Spleen (tissue), 13 donors: ENCODE data around the gene CENPT. TPM values are rescaled to one million over a fixed set of nuclear protein-coding genes. Genes with fewer than 3 reads are reported as not detected.

Experiments used
- DNase-seq: peaks from one replicate; pipeline ENCODE4 v3.0.0-alpha.2; 2020
- H3K27ac ChIP-seq, 8 donors: fragments of 200-600 bp; sonication (generic) in 7 of 8; 1 replicate in 4 of 8; 2 replicates in 4 of 8; pipeline versions ENCODE4 v1.5.0 to v1.8.0; 2016 to 2021; ENCODE audit warnings: inconsistent platforms in 4 of 8, mild to moderate bottlenecking in 4 of 8, moderate library complexity in 1 of 8
- H3K27me3 ChIP-seq, 7 donors: fragments of 200-600 bp; sonication (generic) in 6 of 7; replicated peaks in 1 of 7; 1 replicate in 4 of 7; 2 replicates in 3 of 7; pipeline versions ENCODE4 v1.5.0 to v1.8.0; 2016 to 2021; ENCODE audit warnings: inconsistent platforms in 3 of 7, mild to moderate bottlenecking in 1 of 7
- H3K36me3 ChIP-seq, 6 donors: fragments of 200-600 bp; sonication (generic) in 5 of 6; 1 replicate in 4 of 6; 2 replicates in 2 of 6; pipeline versions ENCODE4 v1.5.0 to v1.8.0; 2016 to 2021; ENCODE audit warnings: inconsistent platforms in 2 of 6
- H3K4me1 ChIP-seq, 6 donors: fragments of 200-600 bp; sonication (generic) in 5 of 6; 1 replicate in 3 of 6; 2 replicates in 3 of 6; pipeline versions ENCODE4 v1.5.0 to v1.8.0; 2016 to 2021; ENCODE audit warnings: inconsistent platforms in 3 of 6
- H3K4me3 ChIP-seq, 8 donors: fragments of 200-600 bp; sonication (generic) in 7 of 8; 1 replicate in 4 of 8; 2 replicates in 4 of 8; pipeline versions ENCODE4 v1.5.0 to v1.8.0; 2016 to 2021; ENCODE audit warnings: inconsistent platforms in 4 of 8, mild to moderate bottlenecking in 4 of 8, moderate library complexity in 2 of 8
- H3K9me3 ChIP-seq, 8 donors: fragments of 200-600 bp; sonication (generic) in 7 of 8; 1 replicate in 4 of 8; 2 replicates in 4 of 8; pipeline versions ENCODE4 v1.5.0 to v1.8.0; 2016 to 2021; ENCODE audit warnings: inconsistent platforms in 4 of 8
- CTCF ChIP-seq, 11 experiments: fragments of 200-600 bp in 7 of 11; fragments of 450-650 bp in 4 of 11; sonication (generic) in 4 of 11; IDR thresholded peaks in 8 of 11; conservative IDR thresholded peaks in 3 of 11; 1 replicate in 7 of 11; 2 replicates in 4 of 11; pipeline versions ENCODE4 v1.4.0 to v1.8.0; 2016 to 2021; ENCODE audit warnings: antibody characterized with exemption in 11 of 11, inconsistent platforms in 4 of 11, mild to moderate bottlenecking in 1 of 11
- POLR2A ChIP-seq, 3 donors: fragments of 450-650 bp; IDR thresholded peaks; one replicate each; pipeline ENCODE4 v1.5.1; 2017; ENCODE audit warnings: antibody characterized with exemption in 3 of 3, mild to moderate bottlenecking in 1 of 3
- POLR2AphosphoS5 ChIP-seq, 3 donors: sonication (generic); formaldehyde crosslinking; IDR thresholded peaks; one replicate each; pipeline ENCODE4 v1.5.1; 2017; ENCODE audit warnings: antibody characterized with exemption in 3 of 3
- WGBS, 5 donors: extraction: QIAGEN DNeasy Blood & Tissue Kit in 3 of 5; methylation state at CpG; one replicate each; pipeline versions ENCODE4 v1.1.5 to v1.1.7; 2013 to 2018; 5-methylcytosine and 5-hydroxymethylcytosine counted together
- intact Hi-C: fragments of 100-400 bp; cut with DNase I; formaldehyde crosslinking; loops from one replicate; pipeline ENCODE4 v1.15.0; 2023; ENCODE audit warnings: low total_unique reads
- long read RNA-seq, 2 donors: transcript quantifications; one replicate each; lab custom pipeline, GENCODE V29; 2026
- polyA plus RNA-seq, 3 donors: library from polyadenylated mRNA; stranded (reverse); fragments of 200-250 nt; gene quantifications; one replicate each; pipeline ENCODE4 v1.2.1, GENCODE V29; 2013
- total RNA-seq, 7 donors: library from RNA; depleted of rRNA in 3 of 7; stranded (reverse); fragments of >200 nt in 3 of 7; fragmentation: NEBNext Ultra II Directional in 4 of 7; extraction: Animal tissue kit (Norgen Biotek cat#: 25700) in 4 of 7; gene quantifications; one replicate each; pipeline versions ENCODE4 v1.1.0 to v1.2.1, GENCODE V29; 2016 to 2021
- donor health status: healthy with polysubstance abuse.
- donor health status: DM: no; HTN: no; CAD: no; lungs with moderate emphysema.
- donor health status: DM: no; HTN: no; CAD: no.
- donor health status: Bipolar disorder and iron deficiency.
- donor health status: healthy.
- donor health status: DM: no; HTN: no; CAD: no.
- donor health status: DM: yes; HTN: yes; CAD: no.

Gene CENPT
- total RNA-seq (10 to 100 TPM; 43.2 to 82.9 (median 50.8) TPM), polyA plus RNA-seq (100 to 1,000 TPM in 1 of 3 donors, 10 to 100 TPM in 2; 47.2 to 101 (median 91.3) TPM)
- long read RNA-seq, donor 1, partial matches to known transcripts, result 36 of 119 reads
- long read RNA-seq, donor 1, other reads (novel, unspliced or antisense), result 78 of 119 reads
- long read RNA-seq, donor 2, partial matches to known transcripts, result 0 of 3 reads
- long read RNA-seq, donor 2, other reads (novel, unspliced or antisense), result 0 of 3 reads

GRCh38 chr16:67847064-67847861 is at the start of gene CENPT:
Gene CENPT (minus strand): TSS chr16:67847693. CDS start chr16:67833859, 13,834 bp downstream.
- 0 to 2% (median 1%) methylated on average over 16 to 62 of the region's 62 CpGs for WGBS, 5 donors

GRCh38 chr16:67897231-67897630 is 49.7 kb upstream of the CENPT start:
- Histone ChIP-seq H3K9me3 (no peaks in the 10 kb centered on the region), H3K4me1 (peaks cover 21 to 70% (median 44%) of the 10 kb centered on the region in 6 donors), H3K4me3 (no peak overlapping the region), H3K27ac (peak overlapping the region in 4 of 8 donors; percentile 14 to 73 (median 60)), H3K27me3 (no peaks in the 10 kb centered on the region), H3K36me3 (peaks cover 0 to 18% (median 0%) of the 10 kb centered on the region in 6 donors)
- no peak for DNase-seq
- TF ChIP-seq CTCF (IDR thresholded peaks at IDR 0.05 in 8 of 11, conservative IDR thresholded peaks at IDR 0.05 in 3 of 11) (no peak), POLR2A (IDR thresholded peaks at IDR 0.05) (no peak), POLR2AphosphoS5 (IDR thresholded peaks at IDR 0.05) (no peak)
- 93 to 95% (median 95%) methylated on average over 3 of the region's 3 CpGs for WGBS, 5 donors
- intact Hi-C loops, result no loop called here

More at GRCh38 chr16:67847064-67847861, at the start of gene CENPT:
- intact Hi-C loops, result loop anchor here (10.0 kb wide), 1 partner anchor 88 kb away; the partner anchor contains the start of genes CTRL and PSMB10
- TF ChIP-seq POLR2A (IDR thresholded peaks at IDR 0.05) (no peak), POLR2AphosphoS5 (IDR thresholded peaks at IDR 0.05) (no peak), CTCF (IDR thresholded peaks at IDR 0.05 in 8 of 11, conservative IDR thresholded peaks at IDR 0.05 in 3 of 11) (peak in 1 of 11 experiments; percentile 19)
- peak within 1 kb of the TSS; percentile 61 to 100 (median 98) for H3K4me3 ChIP-seq
- peak within 1 kb of the TSS; percentile 75 to 100 (median 94) for H3K27ac ChIP-seq
- H3K27me3 ChIP-seq, result no peaks in the 10 kb centered on the region
- H3K4me1 ChIP-seq, result peaks cover 40 to 91% (median 66%) of the 10 kb centered on the region in 6 donors
- no peak for DNase-seq
- no peaks in the 10 kb centered on the region for H3K9me3 ChIP-seq
- H3K36me3 ChIP-seq, result peaks cover 0 to 15% (median 0%) of the 10 kb centered on the region in 6 donors

GRCh38 chr16:67893743-67894399 is 46.4 kb upstream of the CENPT start:
- Histone ChIP-seq H3K9me3 (no peaks in the 10 kb centered on the region), H3K27ac (peak overlapping the region; percentile 88 to 97 (median 94)), H3K36me3 (no peaks in the 10 kb centered on the region), H3K27me3 (no peaks in the 10 kb centered on the region), H3K4me3 (peak overlapping the region; percentile 86 to 97 (median 92)), H3K4me1 (peaks cover 21 to 63% (median 45%) of the 10 kb centered on the region in 6 donors)
- 27 to 36% (median 31%) methylated on average over 13 to 14 of the region's 14 CpGs for WGBS, 5 donors
- TF ChIP-seq POLR2AphosphoS5 (IDR thresholded peaks at IDR 0.05), result no peak
- no peak for TF ChIP-seq CTCF (IDR thresholded peaks at IDR 0.05 in 8 of 11, conservative IDR thresholded peaks at IDR 0.05 in 3 of 11)
- TF ChIP-seq POLR2A (IDR thresholded peaks at IDR 0.05), result no peak
- no peak for DNase-seq
- intact Hi-C loops, result no loop called here
